Measurements from ENCODE around the gene DGUOK.
A peak's percentile ranks its signal among the peaks of the same experiment; 100 is the strongest.

The DGUOK gene

GRCh38 chr2:73894877-73895276 lies 31.8 kb upstream of the DGUOK start:
- DNase-seq (ENCODE audit: low read depth) = no peak
- H3K4me3 ChIP-seq (replicated peaks; ENCODE audit: low read depth, low read length) = no peak overlapping the region
- TF ChIP-seq CTCF (IDR thresholded peaks at IDR 0.05; ENCODE audit: low read length, missing control alignments) = no peak

GRCh38 chr2:73895473-73895872 lies 31.2 kb upstream of the DGUOK start:
- DNase-seq (ENCODE audit: low read depth) = no peak
- H3K4me3 ChIP-seq (replicated peaks; ENCODE audit: low read depth, low read length) = no peak overlapping the region
- TF ChIP-seq CTCF (IDR thresholded peaks at IDR 0.05; ENCODE audit: low read length, missing control alignments) = no peak

- DNase-seq (ENCODE audit: low read depth) = peak; percentile 50
- no peak overlapping the region for H3K4me3 ChIP-seq (replicated peaks; ENCODE audit: low read depth, low read length)
- TF ChIP-seq CTCF (IDR thresholded peaks at IDR 0.05; ENCODE audit: low read length, missing control alignments) = no peak
These were observed 30.1 kb upstream of the DGUOK start for GRCh38 chr2:73896362-73897239.

- no peak for TF ChIP-seq CTCF (IDR thresholded peaks at IDR 0.05; ENCODE audit: low read length, missing control alignments)
- DNase-seq (ENCODE audit: low read depth) = no peak
- no peak overlapping the region for H3K4me3 ChIP-seq (replicated peaks; ENCODE audit: low read depth, low read length)
These were observed 29.5 kb upstream of the DGUOK start for GRCh38 chr2:73897240-73897583.

GRCh38 chr2:73897934-73898333 lies 28.7 kb upstream of the DGUOK start:
- no peak for DNase-seq (ENCODE audit: low read depth)
- no peak overlapping the region for H3K4me3 ChIP-seq (replicated peaks; ENCODE audit: low read depth, low read length)
- TF ChIP-seq CTCF (IDR thresholded peaks at IDR 0.05; ENCODE audit: low read length, missing control alignments) = no peak

- no peak overlapping the region for H3K4me3 ChIP-seq (replicated peaks; ENCODE audit: low read depth, low read length)
- no peak for TF ChIP-seq CTCF (IDR thresholded peaks at IDR 0.05; ENCODE audit: low read length, missing control alignments)
- DNase-seq (ENCODE audit: low read depth) = no peak
These were observed 26.8 kb upstream of the DGUOK start for GRCh38 chr2:73899801-73900336.

GRCh38 chr2:73901143-73901542 lies 25.5 kb upstream of the DGUOK start:
- no peak for DNase-seq (ENCODE audit: low read depth)
- TF ChIP-seq CTCF (IDR thresholded peaks at IDR 0.05; ENCODE audit: low read length, missing control alignments) = no peak
- H3K4me3 ChIP-seq (replicated peaks; ENCODE audit: low read depth, low read length) = no peak overlapping the region

Measured in fibroblast of pulmonary artery (primary cell).